HG02588 (cell line): ENCODE measurements around the gene MTMR10.
A peak's percentile ranks its signal among the peaks of the same experiment; 100 is the strongest.

ENCODE experiments used
- ATAC-seq: cut with Tn5 transposase; IDR thresholded peaks from one replicate; pipeline ENCODE4 v1.9.1; 2021; ENCODE audit warnings: mild to moderate bottlenecking, moderate library complexity; ENCODE audit not compliant: unreplicated experiment

Gene MTMR10

DNA sequence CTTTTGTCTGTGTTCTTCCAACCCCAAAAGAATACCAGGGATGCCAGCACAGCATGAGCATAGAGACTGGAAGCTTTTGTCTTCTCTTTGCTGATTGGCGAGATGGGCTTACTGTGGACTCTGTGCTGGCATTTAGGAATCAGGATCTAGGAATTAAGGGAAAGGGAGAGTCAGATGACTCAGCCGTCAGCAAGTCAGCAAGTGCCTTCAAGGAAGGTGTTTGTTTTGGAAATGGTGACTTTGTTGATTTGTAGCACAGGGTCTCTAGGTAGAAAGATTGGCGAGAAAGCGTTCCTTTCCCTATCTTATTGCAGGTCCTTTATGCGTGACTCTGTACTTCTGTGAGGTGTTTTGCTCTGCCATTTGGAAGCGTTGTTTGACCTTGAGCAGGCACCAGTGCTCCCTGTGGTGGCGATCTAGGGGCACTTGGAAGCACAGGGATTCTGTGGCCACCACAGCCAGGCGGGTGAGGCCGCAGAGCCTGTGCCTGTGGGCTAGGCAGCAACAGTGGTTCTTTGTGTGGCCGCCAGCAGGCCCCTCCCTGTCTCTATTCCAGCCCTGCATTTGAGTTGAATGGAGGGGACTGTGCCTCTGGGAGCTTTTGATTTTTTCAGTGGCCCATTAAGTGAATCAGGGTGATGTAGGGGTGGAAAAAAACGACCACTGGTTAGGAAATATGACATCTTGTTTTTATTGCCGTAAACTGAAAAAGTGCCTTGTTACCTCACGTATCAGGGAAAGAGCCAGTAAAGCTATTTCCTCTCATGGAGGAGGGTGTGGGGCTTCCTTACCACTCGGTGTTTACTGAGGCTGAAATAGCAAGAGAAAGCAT, 68.7 kb downstream of the MTMR10 start:
- no peak for ATAC-seq

DNA sequence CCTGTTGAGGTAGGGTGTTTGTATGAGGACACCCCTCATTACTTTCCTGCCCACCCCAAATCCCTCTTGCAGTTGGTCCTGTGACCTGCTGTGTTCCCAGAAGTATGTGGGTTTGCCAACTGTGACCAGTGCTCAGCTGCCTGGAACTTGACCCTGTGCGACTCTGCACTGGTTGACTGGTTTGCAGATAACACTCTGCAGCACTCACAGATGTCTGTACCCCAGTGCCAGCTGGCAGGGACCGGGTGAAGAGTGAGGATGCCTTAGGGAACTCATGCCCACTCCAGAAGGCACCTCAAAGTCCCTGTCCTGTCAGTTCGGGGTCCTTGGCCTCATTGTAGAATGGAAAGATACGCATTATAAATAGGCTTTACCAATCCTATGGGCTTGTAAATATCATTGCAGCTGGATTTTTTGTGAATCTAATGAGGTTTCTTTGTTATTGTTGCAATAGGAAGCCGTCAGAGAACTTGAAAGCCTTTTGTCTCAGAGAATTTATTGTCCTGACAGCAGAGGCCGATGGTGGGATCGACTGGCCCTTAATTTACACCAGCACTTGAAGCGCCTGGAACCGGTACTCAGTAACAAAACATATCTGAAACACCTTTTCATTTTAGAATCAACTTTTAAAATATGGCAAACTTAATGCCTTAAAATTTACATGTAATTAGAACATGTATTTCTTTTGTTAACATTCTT, 69.5 kb downstream of the MTMR10 start:
- no peak for ATAC-seq

DNA sequence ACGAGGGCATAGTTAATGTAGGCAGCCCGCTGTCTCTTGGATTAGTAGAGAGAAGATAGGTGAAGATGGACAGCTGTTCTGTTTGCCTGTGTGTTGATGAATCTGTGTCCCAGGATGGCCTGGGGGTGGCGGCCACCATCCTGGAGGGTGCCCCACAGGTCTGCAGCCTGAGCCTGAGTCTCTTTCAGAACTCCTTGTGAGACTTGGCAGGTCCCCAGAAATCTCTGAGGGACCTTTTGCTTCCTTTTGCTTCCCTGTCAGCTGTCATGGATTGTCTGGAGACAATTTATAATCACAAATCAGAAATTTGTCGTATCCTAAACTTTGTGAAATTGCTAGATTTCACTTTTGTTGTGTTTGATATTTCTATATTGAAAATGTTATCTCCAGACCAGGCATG, 70.3 kb downstream of the MTMR10 start:
- no peak for ATAC-seq

DNA sequence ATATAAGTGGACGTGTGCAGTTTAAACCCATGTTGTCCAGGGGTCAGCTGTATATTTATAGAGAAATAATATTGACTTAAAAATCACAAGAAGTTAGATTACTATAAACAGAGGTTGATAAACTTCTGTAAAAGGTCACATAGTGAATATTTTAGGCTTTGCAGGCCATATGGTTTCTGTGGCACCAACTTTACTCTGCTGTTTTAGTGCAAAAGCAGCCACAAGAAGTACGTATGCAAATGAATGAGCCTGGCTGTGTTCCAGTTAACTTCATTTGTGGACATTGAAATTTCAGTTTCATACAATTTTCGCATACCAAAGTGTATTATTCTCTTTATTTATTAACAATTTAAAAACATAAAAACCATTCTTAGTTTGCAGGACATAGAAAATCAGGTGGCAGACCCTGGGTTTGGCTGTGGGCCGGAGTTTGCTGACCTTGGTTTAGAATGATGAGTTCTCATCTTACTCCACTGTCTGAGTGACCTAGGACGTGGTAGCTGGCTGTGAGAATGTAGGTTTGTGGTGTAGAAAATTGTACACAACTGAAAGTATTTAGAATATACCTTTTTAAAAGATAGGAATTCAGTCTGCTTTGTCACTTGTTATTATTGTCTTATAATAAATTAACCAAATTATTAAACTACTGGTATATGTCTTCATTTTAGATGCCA, 71.4 kb downstream of the MTMR10 start:
- ATAC-seq: no peak

DNA sequence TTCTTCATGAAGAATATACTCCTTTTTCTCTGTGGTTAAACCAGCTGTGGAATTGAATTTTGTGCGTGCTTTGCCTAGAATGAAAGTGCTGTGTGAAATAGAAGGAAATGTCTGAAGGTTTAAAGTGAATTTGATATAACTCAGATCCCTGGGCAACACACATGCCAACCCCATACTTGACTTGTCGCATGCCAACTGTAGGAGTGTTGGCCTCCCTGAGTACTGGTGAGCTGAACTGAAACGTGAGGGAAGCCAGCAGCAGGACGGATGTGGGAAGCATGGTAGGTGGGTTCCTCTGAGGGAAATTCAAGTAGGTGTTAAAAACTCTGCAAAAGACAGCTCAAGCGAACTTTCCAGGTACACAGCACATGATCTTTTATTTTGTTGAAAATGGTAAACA, 73.1 kb downstream of the MTMR10 start:
- no peak for ATAC-seq

DNA sequence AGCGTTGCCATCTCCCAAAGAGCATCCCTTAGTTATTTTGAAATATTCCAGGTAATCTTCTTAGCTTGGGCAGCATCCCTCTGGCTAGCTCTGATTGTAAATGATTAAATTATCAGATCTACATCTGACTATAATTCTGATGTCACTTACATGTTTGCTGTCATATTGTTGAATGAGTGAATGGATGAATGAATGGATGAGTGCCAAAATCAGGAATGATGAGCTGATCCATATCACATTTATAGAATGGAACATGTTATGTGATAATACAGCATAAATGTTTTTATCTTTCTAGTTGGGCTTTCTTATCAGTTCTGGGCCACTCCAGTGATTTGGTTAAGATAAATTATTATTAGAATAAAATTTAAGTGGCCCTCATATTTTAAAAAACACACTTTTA, 73.8 kb downstream of the MTMR10 start:
- no peak for ATAC-seq

DNA sequence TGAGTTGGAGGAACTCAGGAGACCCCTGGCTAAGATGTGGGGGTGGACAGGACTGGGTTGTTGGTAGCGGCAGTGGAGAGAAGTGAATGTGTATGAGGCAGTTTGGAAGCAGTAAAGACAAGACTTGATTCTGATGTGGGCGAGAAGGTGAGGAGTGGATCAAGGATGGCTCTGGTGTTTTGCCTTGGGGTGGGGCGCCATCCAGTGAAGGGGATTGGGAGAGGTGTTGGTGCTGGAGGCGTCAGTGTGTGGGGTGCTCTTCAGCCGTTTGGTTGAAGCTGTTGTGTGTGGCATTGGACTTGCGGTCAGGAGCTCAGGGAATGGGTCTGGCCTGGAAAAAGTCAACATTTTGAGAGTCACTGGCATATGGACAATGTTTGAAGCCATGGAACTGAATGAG, 74.4 kb downstream of the MTMR10 start:
- no peak for ATAC-seq

DNA sequence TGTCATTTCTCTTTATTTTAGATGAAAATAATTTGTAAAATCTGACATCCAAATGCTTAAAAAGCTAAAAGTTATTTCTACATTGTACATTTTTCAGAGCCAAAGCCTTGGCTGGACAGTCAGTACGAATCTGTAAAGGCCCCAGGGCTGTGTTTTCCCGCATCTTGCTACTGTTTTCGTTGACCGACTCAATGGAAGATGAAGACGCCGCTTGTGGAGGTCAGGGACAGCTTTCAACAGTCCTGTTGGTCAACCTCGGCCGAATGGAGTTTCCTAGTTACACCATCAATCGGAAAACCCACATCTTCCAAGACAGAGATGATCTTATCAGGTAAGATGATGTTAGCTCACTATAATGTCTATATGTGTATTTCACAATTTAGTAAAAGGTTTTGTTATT, 77.7 kb downstream of the MTMR10 start:
- ATAC-seq: no peak

DNA sequence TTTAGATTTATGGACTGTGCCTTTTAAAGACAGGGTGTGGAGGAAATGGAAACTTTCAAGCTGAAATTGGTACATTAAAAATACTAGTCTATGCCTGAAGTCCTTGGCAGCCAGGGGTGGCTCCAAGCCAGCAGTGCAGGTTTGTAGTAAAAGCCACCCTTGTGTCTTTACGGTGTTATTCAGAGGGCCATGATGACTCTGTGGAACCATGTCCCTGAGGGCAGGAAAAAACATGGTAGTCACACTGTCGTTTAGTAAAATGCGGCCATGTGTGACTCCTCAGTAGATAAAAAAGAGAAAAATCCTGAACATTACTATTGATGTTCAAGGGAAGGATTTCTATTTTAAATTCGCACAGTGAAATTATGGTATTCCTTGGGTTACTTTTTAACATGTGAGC, 85.1 kb downstream of the MTMR10 start:
- ATAC-seq: no peak

DNA sequence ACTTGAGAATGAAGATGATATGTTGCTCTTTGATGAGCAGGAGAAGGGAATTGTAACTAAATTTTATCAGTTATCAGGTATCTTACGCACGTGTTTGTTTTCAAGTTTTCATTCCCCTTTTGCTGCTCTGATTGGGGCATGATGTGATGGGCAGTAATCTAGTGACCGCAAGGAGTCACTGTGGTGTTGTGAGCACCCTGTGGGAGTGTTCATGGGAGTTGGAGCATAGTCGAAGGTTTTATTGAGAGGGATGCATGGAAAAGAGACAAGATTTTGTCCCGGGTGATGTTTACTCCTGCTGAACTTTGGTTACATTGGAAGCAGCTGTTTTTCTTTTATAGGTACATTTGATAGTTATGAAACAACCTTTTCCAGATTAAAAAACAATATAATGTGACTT, 85.6 kb downstream of the MTMR10 start:
- ATAC-seq: no peak

DNA sequence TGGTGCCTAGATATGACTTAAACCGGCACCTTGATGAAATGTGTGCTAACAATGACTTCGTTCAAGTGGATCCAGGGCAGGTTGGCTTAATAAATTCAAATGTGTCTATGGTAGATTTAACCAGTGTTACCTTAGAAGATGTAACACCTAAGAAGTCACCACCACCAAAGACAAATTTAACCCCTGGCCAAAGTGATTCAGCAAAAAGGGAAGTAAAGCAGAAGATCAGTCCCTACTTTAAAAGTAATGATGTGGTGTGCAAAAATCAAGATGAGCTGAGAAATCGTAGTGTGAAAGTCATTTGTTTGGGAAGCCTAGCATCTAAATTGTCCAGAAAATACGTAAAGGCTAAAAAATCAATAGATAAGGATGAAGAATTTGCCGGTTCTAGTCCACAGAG, 86.6 kb downstream of the MTMR10 start:
- no peak for ATAC-seq

DNA sequence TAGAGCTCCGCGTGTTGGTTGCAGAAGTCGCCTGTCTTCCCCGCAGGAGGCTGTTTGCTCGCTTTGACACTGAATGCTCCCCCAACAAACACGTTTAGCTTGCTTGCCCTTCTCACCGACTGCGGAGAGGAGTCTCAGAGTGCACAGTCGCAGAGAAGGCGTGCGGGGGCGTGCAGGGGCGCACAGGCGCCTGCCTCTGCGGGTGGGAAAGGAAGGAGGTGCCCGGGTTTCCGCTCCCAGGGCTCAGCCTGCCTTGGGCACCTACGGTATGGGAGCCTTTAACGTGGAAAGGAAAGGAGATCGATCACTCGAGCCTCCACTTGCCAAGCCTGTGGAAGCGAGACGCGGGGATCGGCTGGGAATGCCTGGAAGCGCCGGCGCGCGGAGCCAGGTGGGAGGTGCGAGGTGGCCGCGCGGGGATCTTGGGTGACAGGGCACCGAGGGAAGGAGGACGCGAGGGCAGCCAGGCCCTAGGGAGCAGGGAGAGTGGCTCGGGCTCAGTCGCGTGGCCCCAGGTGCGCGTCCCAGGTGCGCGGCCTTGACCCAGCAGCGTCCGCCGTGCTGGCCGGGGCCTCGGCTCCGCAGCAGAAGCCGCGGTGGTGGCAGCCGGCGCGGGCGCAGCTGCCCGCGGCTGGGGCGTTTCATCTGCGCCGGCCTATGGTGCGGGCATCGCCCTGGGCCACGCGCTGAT, 87.8 kb downstream of the MTMR10 start, which contains the start of gene FAN1:
Gene FAN1, plus strand, starts transcription at position 419 of the 691 bp plus-strand sequence. CDS start 749 bp downstream, outside the sequence.
- peak; percentile 91 for ATAC-seq

DNA sequence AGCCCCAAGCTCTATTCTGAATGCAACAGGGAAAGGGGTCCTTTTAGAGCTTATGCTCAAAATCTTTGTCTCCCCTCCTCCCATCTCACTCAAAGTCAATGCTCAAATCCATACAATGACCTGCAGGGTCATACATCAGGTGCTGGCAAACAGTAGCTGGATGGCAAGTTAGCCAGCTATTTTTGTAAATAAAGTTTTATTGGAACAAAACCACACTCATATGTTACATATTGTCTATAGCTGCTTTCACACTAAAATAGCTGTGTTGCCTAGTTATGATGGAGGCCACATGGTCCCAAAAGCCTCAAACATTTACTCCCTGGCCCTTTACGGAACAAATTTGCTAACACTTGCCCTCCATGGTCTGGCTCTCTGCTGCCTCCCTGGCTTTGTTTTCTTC, 89.5 kb downstream of the MTMR10 start:
- no peak for ATAC-seq

DNA sequence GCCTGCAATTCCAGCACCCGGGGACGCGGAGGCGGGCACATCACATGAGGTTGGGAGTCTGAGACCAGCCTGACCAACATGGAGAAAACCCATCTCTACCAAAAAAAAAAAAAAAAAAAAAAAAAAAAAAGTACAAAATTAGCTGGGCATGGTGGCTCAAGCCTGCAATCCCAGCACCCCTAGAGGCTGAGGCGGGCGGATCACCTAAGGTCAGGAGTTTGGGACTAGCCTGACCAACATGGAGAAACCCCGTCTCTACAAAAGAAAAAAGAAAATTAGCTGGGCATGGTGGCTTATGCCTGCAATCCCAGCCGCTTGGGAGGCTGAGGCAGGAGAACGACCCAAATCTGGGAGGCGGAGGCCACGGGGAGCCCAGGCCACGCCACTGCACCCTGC, 95.2 kb downstream of the MTMR10 start:
- ATAC-seq: no peak

DNA sequence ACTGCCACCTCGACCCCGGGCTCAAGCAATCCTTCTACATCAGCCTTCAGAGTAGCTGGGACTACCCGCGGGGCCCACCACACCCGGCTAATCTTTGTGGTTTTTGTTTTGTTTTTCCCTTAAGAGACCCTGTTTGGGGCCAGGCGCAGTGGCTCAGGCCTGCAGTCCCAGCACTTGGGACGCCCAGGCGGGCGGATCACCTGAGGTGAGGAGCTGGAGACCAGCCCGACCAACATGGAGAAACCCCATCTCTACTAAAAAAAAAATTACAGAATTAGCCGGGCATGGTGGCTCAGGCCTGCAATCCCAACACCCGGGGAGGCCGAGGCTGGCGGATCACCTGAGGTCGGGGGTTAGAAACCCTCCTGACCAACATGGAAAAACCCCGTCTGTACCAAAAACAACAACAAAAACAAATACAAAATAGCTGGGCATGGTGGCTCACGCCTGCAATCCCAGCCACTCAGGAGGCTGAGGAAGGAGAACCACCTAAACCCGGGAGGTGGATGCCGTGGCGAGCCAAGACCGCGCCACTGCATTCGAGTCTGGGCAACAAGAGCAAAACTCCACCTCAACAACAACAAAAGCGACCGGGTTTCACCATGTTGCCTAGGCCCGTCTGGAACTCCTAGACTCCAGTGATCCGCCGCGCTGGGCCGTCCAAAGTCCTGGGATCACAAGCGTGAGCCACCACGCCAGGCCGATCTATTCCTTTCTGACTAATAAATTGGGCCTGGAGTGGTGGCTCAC, 95.8 kb downstream of the MTMR10 start:
- no peak for ATAC-seq

DNA sequence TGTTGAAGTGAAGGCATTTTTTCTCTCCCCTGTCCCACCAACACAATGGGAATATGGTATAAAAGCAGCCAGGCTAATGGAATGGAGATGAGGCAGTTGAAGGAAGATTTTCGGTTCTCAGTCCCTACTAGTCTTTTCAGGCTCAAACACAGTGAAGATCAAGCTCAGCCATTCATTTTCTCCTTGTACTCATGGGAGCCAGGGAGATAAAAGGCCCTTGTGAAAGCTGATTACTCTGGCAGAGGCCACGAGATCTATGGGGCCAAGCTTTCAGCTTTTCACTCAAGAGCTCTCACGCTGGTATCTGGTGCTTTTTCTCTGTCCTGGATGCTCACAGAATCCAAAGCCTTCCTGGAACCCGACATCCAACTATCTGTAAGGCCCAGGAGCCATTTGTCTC, 102.2 kb downstream of the MTMR10 start:
- ATAC-seq: no peak
